ENCODE results near the gene SRD5A1. TPM values are rescaled to one million over a fixed set of nuclear protein-coding genes. Genes with fewer than 3 reads are reported as not detected.

SRD5A1 gene
- total RNA-seq, 4 donors from 2014 or later: 9.0 to 79.8 (median 17.0) TPM

GRCh38 chr5:6631441-6631840 is 1.8 kb upstream of the SRD5A1 start:
- peak overlapping the region in 1 of 4 donors; percentile 93 for H3K4me3 ChIP-seq
- no peak for DNase-seq
- no peak for TF ChIP-seq CTCF (IDR thresholded peaks at IDR 0.05)
- no peak for TF ChIP-seq POLR2A (IDR thresholded peaks at IDR 0.05)
- no peak for TF ChIP-seq POLR2AphosphoS5 (IDR thresholded peaks at IDR 0.05)
- no peak for TF ChIP-seq EP300 (IDR thresholded peaks at IDR 0.05; ENCODE audit: low read depth)
- peaks cover 9 to 27% (median 22%) of the 10 kb centered on the region in 4 donors for H3K4me1 ChIP-seq
- 86 to 93% methylated on average over 4 of the region's 4 CpGs for WGBS, 2 donors (ENCODE audit: low coverage in 1 of 2)
- intact Hi-C loops (cut with DNase I; ENCODE audit: low total_unique reads): loop anchor here (5.0 kb wide), 1 partner anchor 81 kb away; the partner anchor contains the start of gene TENT4A
- no peaks in the 10 kb centered on the region for H3K27me3 ChIP-seq
- in situ Hi-C loops (cut with MboI; ENCODE audit: low pct_ligation_motif_present in 1 of 4, low pct_unique_long_range_greater_than_20kb in 1 of 4, low sequenced_read_pairs in 3 of 4): loop anchor here in 2 of 4 donors (10.0 to 25.0 kb wide), 2 partner anchors 83 to 106 kb away; partner anchors contain the start of gene TENT4A (in 1 of the 2)
- H3K36me3 ChIP-seq: peaks cover 0 to 25% (median 8%) of the 10 kb centered on the region in 4 donors
- H3K9me3 ChIP-seq: no peaks in the 10 kb centered on the region
- no peak overlapping the region for H3K27ac ChIP-seq

- Histone ChIP-seq H3K4me1 (peaks cover 9 to 27% (median 22%) of the 10 kb centered on the region in 4 donors), H3K27ac (peak overlapping the region; percentile 85 to 94 (median 92)), H3K27me3 (no peaks in the 10 kb centered on the region), H3K4me3 (peak overlapping the region; percentile 89 to 93 (median 92)), H3K36me3 (peaks cover 0 to 22% (median 8%) of the 10 kb centered on the region in 4 donors), H3K9me3 (no peaks in the 10 kb centered on the region)
- whole genome bisulfite sequencing, 2 donors (ENCODE audit: low coverage in 1 of 2): 0% methylated on average over 8 to 33 of the region's 33 CpGs
- DNase-seq: no peak
- TF ChIP-seq EP300 (IDR thresholded peaks at IDR 0.05; ENCODE audit: low read depth) (no peak), CTCF (IDR thresholded peaks at IDR 0.05) (no peak), POLR2AphosphoS5 (IDR thresholded peaks at IDR 0.05) (no peak), POLR2A (IDR thresholded peaks at IDR 0.05) (no peak)
- intact Hi-C loops (cut with DNase I; ENCODE audit: low total_unique reads): loop anchor here (2.0 to 5.0 kb wide), 2 partner anchors 80 to 112 kb away; partner anchors contain the start of gene TENT4A
- in situ Hi-C loops (cut with MboI; ENCODE audit: low pct_ligation_motif_present in 1 of 4, low pct_unique_long_range_greater_than_20kb in 1 of 4, low sequenced_read_pairs in 3 of 4): loop anchor here in 2 of 4 donors (10.0 to 25.0 kb wide), 2 partner anchors 82 to 105 kb away; partner anchors contain the start of gene TENT4A (in 1 of the 2)
Measured at GRCh38 chr5:6632324-6632887, 834 bp upstream of the SRD5A1 start.

GRCh38 chr5:6633469-6634245 is 417 bp downstream of the SRD5A1 start:
- TF ChIP-seq CTCF (IDR thresholded peaks at IDR 0.05) (no peak), EP300 (IDR thresholded peaks at IDR 0.05; ENCODE audit: low read depth) (no peak), POLR2AphosphoS5 (IDR thresholded peaks at IDR 0.05) (peak in 1 of 3 donors; percentile 19), POLR2A (IDR thresholded peaks at IDR 0.05) (no peak)
- DNase-seq: no peak
- H3K4me1 ChIP-seq: peaks cover 9 to 27% (median 22%) of the 10 kb centered on the region in 4 donors
- H3K9me3 ChIP-seq: no peaks in the 10 kb centered on the region
- H3K27me3 ChIP-seq: no peaks in the 10 kb centered on the region
- WGBS, 2 donors (ENCODE audit: low coverage in 1 of 2): 1 to 3% methylated on average over 6 to 67 of the region's 75 CpGs
- peaks cover 0 to 15% (median 3%) of the 10 kb centered on the region in 4 donors for H3K36me3 ChIP-seq
- H3K27ac ChIP-seq: peak overlapping the region; percentile 85 to 94 (median 92)
- in situ Hi-C loops (cut with MboI; ENCODE audit: low pct_ligation_motif_present in 1 of 4, low pct_unique_long_range_greater_than_20kb in 1 of 4, low sequenced_read_pairs in 3 of 4) (loop anchor here in 2 of 4 donors (10.0 to 25.0 kb wide), 2 partner anchors 81 to 104 kb away; partner anchors contain the start of gene TENT4A (in 1 of the 2)), intact Hi-C loops (cut with DNase I; ENCODE audit: low total_unique reads) (loop anchor here (2.0 to 5.0 kb wide), 2 partner anchors 79 to 111 kb away; partner anchors contain the start of gene TENT4A)
- H3K4me3 ChIP-seq: peak overlapping the region; percentile 89 to 93 (median 92)

GRCh38 chr5:6634306-6634705 is 1.1 kb downstream of the SRD5A1 start:
- no peak for DNase-seq
- TF ChIP-seq POLR2A (IDR thresholded peaks at IDR 0.05) (no peak), CTCF (IDR thresholded peaks at IDR 0.05) (no peak), EP300 (IDR thresholded peaks at IDR 0.05; ENCODE audit: low read depth) (no peak), POLR2AphosphoS5 (IDR thresholded peaks at IDR 0.05) (no peak)
- Histone ChIP-seq H3K9me3 (no peaks in the 10 kb centered on the region), H3K27ac (no peak overlapping the region), H3K36me3 (peaks cover 0 to 15% (median under 1%) of the 10 kb centered on the region in 4 donors), H3K4me1 (peaks cover 9 to 27% (median 22%) of the 10 kb centered on the region in 4 donors), H3K4me3 (peak overlapping the region in 3 of 4 donors; percentile 89 to 93 (median 90)), H3K27me3 (no peaks in the 10 kb centered on the region)
- 5 to 22% methylated on average over 6 of the region's 6 CpGs for WGBS, 2 donors (ENCODE audit: low coverage in 1 of 2)
- intact Hi-C loops (cut with DNase I; ENCODE audit: low total_unique reads) (loop anchor here (5.0 kb wide), 1 partner anchor 78 kb away; the partner anchor contains the start of gene TENT4A), in situ Hi-C loops (cut with MboI; ENCODE audit: low pct_ligation_motif_present in 1 of 4, low pct_unique_long_range_greater_than_20kb in 1 of 4, low sequenced_read_pairs in 3 of 4) (loop anchor here in 2 of 4 donors (10.0 to 25.0 kb wide), 2 partner anchors 80 to 103 kb away; partner anchors contain the start of gene TENT4A (in 1 of the 2))

Measured in transverse colon (tissue), 4 donors.